ENCODE measurements around the gene SNRNP35. TPM values are rescaled to one million over a fixed set of nuclear protein-coding genes. Genes with fewer than 3 reads are reported as not detected.
"Not testable (repeated sequence)": the region's sequence is repeated elsewhere in the genome, so short reads cannot be mapped to it uniquely, and the experiment has no call there.

Gene SNRNP35, protein sequence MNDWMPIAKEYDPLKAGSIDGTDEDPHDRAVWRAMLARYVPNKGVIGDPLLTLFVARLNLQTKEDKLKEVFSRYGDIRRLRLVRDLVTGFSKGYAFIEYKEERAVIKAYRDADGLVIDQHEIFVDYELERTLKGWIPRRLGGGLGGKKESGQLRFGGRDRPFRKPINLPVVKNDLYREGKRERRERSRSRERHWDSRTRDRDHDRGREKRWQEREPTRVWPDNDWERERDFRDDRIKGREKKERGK
- total RNA-seq: 10 to 100 TPM; 16.2 to 33.8 (median 20.3) TPM

DNA sequence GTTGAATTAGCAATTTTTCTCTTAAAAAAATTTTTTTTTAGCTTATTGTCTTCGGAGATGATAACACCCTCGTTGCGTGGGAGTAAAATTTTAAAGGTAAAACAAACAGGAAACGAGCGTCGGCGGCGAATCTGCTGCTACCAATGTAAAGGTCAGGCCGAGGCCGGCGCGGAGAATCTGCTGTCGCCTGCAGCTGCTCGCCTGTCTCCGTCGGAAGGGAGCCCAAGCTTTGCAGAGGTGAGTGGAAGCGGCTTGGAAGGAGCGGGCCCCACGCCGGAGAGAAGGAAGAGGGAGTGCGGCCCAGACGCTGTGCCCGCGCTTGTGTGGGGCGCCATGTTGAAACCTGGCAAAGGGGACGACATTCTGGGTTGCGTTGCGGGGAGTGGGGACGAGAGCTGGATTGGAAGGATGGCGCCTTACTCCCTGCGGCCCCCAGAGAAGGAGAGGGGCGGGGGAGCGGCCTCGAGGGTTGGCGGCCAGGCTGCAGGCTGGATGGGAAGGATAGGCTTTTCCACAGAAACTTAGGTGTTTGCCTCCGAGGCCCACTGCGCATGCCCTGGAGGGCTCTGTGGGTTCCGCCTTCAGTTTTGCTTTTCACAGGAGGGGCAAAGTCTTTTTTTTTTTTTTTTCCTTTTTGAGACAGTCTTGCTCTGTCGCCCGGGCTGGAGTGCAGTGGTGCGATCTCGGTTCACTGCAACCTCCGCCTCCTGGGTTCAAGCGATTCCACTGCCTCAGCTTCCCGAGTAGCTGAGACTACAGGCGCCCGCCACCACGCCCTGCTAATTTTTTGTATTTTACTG lies at the start of gene SNRNP35:
SNRNP35 (plus strand) TSS at position 160 of the 800 bp plus-strand sequence. CDS start 7,402 bp downstream, outside the sequence.
- TF ChIP-seq, protein P1, sequence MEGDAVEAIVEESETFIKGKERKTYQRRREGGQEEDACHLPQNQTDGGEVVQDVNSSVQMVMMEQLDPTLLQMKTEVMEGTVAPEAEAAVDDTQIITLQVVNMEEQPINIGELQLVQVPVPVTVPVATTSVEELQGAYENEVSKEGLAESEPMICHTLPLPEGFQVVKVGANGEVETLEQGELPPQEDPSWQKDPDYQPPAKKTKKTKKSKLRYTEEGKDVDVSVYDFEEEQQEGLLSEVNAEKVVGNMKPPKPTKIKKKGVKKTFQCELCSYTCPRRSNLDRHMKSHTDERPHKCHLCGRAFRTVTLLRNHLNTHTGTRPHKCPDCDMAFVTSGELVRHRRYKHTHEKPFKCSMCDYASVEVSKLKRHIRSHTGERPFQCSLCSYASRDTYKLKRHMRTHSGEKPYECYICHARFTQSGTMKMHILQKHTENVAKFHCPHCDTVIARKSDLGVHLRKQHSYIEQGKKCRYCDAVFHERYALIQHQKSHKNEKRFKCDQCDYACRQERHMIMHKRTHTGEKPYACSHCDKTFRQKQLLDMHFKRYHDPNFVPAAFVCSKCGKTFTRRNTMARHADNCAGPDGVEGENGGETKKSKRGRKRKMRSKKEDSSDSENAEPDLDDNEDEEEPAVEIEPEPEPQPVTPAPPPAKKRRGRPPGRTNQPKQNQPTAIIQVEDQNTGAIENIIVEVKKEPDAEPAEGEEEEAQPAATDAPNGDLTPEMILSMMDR (IDR thresholded peaks at IDR 0.05): no peak
- TF ChIP-seq POLR2A (IDR thresholded peaks at IDR 0.05): peak in 1 of 2 donors; percentile 4
- TF ChIP-seq EP300 (IDR thresholded peaks at IDR 0.05): no peak
- peak in 2 of 3 donors; percentile 39 to 53 for TF ChIP-seq POLR2AphosphoS5 (IDR thresholded peaks at IDR 0.05)
- Histone ChIP-seq H3K9me3 (no peaks in the 10 kb centered on the region), H3K27me3 (no peaks in the 10 kb centered on the region), H3K4me1 (peaks cover 10% of the 10 kb centered on the region), H3K27ac (peak within 1 kb of the TSS; percentile 99), H3K36me3 (no peaks in the 10 kb centered on the region), H3K4me3 (peak within 1 kb of the TSS; percentile 91)
- WGBS: 0% methylated on average over 45 of the region's 48 CpGs
- DNase-seq (ENCODE audit: low spot score in 2 of 2): peak; percentile 86 to 88

DNA sequence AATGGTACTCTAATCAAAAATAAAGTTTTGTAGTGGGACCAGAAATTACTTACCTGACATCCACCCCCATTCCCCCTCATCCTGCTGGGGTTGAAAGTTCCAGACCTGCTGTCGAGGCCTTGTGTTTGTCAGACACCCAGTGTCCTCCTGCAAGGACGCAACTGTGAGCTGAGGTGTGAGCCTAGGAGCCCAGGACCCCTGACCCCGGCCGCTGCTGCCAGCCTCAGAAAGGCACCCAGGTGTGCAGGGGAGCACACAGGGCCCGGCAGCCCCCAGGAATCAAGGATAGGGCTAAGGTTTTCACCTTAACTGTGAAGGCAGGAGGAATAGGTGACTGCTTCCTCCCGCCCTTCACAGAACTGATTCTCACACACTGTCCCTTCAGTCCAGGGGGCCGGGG lies 49.3 kb upstream of the SNRNP35 start:
- H3K27ac ChIP-seq; H3K4me1 ChIP-seq; H3K9me3 ChIP-seq; H3K27me3 ChIP-seq; DNase-seq (ENCODE audit: low spot score in 2 of 2); H3K4me3 ChIP-seq: not testable (repeated sequence)
- 88% methylated on average over 4 of the region's 7 CpGs for WGBS
- peaks cover 48% of the 10 kb centered on the region for H3K36me3 ChIP-seq

DNA sequence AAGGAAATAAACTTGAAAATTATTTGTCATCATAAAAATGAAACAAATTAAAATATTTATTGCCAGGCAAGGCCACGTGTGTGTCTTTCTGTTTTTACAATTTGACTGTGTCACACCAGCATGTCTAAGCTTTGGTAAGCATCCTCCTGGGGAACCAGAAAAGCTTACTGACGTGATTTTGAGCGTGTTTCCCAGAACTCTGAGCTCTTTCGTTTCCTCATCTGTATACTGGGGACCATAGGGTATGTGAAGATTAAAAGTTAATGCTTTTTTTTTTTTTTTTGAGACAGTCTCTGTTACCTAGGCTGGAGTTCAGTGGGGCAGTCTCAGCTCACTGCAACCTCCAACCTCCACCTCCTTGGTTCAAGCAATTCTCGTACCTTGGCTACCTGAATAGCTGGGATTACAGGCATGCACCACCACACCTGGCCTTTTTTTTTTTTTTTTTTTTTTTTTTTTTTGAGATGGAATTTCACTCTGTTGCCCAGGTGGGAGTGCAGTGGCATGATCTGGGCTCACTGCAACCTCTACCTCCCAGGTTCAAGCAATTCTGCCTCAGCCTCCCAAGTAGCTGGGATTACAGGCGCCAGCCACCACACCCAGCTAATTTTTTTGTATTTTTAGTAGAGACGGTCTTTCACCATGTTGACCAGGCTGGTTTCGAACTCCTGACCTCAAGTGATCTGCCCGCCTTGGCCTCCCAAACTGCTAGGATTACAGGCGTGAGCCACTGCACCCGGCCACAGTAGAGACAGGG lies 48.5 kb upstream of the SNRNP35 start:
- H3K4me3 ChIP-seq; DNase-seq (ENCODE audit: low spot score in 2 of 2); H3K4me1 ChIP-seq; H3K27ac ChIP-seq; H3K27me3 ChIP-seq; H3K9me3 ChIP-seq: not testable (repeated sequence)
- WGBS: 87% methylated on average over 10 of the region's 11 CpGs
- H3K36me3 ChIP-seq: peaks cover 40% of the 10 kb centered on the region

DNA sequence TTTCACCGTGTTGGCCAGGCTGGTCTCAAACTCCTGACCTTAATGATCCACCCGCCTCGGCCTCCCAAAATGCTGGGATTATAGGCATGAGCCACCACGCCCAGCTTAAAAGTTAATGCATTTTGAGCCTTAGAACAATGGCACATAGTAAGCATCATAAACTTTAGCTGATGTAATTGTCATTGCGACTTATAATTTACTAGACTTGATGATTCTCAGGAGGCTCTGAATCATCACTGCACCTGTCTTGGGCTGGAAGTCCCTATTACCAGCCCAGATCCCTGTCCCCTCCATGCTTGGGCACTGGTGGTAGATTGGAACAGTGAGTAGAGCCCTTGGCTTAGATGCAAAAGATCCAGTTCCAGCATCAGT lies 47.9 kb upstream of the SNRNP35 start:
- Histone ChIP-seq H3K27me3 (no peaks in the 10 kb centered on the region), H3K9me3 (no peaks in the 10 kb centered on the region), H3K4me1 (no peaks in the 10 kb centered on the region), H3K4me3 (no peak overlapping the region), H3K36me3 (peaks cover 34% of the 10 kb centered on the region), H3K27ac (no peak overlapping the region)
- 92% methylated on average over 5 of the region's 5 CpGs for WGBS
- no peak for DNase-seq (ENCODE audit: low spot score in 2 of 2)
- TF ChIP-seq POLR2AphosphoS5 (IDR thresholded peaks at IDR 0.05) (no peak), POLR2A (IDR thresholded peaks at IDR 0.05) (no peak), EP300 (IDR thresholded peaks at IDR 0.05) (no peak)
- TF ChIP-seq, protein P1 (IDR thresholded peaks at IDR 0.05): no peak

DNA sequence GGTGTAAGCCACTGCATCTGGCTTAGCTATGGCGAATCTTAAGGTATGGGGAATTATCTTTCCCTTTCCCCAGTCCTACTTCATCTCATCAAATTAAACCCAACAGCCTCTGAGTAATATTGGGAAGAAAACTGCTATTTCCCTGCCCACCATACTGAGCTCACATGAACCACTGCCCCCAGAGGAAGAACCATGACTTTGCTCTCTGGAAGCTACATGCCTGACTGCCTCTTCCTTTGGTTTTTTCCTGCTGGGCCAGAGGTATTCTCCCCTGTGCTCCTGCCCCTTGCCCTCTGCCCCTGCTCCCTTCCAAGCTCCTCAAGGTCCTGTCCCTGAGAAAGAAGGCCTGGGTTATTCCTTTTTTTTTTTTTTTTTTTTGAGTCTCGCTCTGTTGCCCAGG lies 36.6 kb upstream of the SNRNP35 start:
- H3K27ac ChIP-seq: no peak overlapping the region
- H3K36me3 ChIP-seq: peaks cover 32% of the 10 kb centered on the region
- no peaks in the 10 kb centered on the region for H3K4me1 ChIP-seq
- TF ChIP-seq, protein P1 (IDR thresholded peaks at IDR 0.05): no peak
- TF ChIP-seq EP300 (IDR thresholded peaks at IDR 0.05): no peak
- TF ChIP-seq POLR2AphosphoS5 (IDR thresholded peaks at IDR 0.05): no peak
- TF ChIP-seq POLR2A (IDR thresholded peaks at IDR 0.05): no peak
- WGBS: 100% methylated on average over 2 of the region's 2 CpGs
- no peaks in the 10 kb centered on the region for H3K9me3 ChIP-seq
- H3K4me3 ChIP-seq: no peak overlapping the region
- no peaks in the 10 kb centered on the region for H3K27me3 ChIP-seq
- DNase-seq (ENCODE audit: low spot score in 2 of 2): no peak

Data from suprapubic skin (tissue), 4 donors.